H4 (cell line): ENCODE results near the gene EML2. TPM values are rescaled to one million over a fixed set of nuclear protein-coding genes. Genes with fewer than 3 reads are reported as not detected.
A peak's percentile ranks its signal among the peaks of the same experiment; 100 is the strongest.
"Not testable (repeated sequence)": the region's sequence is repeated elsewhere in the genome, so short reads cannot be mapped to it uniquely, and the experiment has no call there.

Experiments
- DNase-seq: peaks from one replicate; pipeline ENCODE4 v3.0.0-alpha.2; 2015; ENCODE audit warnings: low spot score
- total RNA-seq: library from RNA; depleted of rRNA; stranded (reverse); fragments of >200 nt; shearing (Covaris generic); gene quantifications from 2 replicates; pipeline ENCODE4 v1.2.3, GENCODE V29; 2014; rRNA removed

Gene EML2, protein sequence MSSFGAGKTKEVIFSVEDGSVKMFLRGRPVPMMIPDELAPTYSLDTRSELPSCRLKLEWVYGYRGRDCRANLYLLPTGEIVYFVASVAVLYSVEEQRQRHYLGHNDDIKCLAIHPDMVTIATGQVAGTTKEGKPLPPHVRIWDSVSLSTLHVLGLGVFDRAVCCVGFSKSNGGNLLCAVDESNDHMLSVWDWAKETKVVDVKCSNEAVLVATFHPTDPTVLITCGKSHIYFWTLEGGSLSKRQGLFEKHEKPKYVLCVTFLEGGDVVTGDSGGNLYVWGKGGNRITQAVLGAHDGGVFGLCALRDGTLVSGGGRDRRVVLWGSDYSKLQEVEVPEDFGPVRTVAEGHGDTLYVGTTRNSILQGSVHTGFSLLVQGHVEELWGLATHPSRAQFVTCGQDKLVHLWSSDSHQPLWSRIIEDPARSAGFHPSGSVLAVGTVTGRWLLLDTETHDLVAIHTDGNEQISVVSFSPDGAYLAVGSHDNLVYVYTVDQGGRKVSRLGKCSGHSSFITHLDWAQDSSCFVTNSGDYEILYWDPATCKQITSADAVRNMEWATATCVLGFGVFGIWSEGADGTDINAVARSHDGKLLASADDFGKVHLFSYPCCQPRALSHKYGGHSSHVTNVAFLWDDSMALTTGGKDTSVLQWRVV
- total RNA-seq = 5.1 and 11.7 TPM in 2 replicates

GRCh38 chr19:45638930-45639729 is at the start of gene EML2:
Gene EML2 (minus strand): TSS chr19:45639397. CDS start chr19:45639376, 21 bp downstream.
- DNase-seq = no peak

GRCh38 chr19:45687599-45687998 is 48.4 kb upstream of the EML2 start:
- no peak for DNase-seq

DNA sequence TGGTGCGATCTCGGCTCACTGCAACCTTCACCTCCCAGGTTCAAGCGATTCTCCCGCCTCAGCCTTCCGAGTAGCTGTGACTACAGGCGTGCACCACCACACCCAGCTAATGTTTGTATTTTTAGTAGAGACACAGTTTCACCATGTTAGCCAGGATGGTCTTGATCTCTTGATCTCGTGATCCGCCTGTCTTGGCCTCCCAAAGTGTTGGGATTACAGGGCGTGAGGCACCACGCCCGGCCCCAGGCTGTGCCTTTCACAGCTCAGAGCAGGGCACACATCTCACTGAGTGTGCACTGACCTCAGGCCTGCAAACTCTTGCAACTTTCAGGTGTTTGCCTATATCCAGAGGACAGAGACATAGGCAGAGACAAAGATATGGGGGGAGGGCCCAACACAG is 45.8 kb upstream of the EML2 start:
- not testable (repeated sequence) for DNase-seq

- no peak for DNase-seq
Measured at GRCh38 chr19:45682908-45683307, 43.7 kb upstream of the EML2 start.

DNA sequence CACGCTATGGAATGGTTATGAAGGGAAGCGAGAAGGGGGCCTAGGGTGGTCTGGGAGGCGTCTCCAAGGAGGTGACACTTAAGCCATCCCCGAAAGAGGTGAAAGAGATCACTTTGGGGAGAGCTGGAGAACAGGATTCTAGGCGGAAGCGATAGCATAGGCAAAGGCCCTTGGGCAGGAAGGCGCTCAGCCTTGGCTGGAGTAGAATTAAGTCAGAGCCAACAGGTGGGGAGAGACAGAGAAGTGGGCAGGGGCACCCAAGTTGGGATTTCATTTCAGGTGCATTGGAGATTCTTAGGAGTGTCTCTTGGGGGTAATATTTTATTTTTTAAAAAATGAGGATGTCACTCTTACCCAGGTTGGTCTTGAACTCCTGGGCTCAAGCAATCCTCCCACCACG is 42.9 kb upstream of the EML2 start:
- no peak for DNase-seq

DNA sequence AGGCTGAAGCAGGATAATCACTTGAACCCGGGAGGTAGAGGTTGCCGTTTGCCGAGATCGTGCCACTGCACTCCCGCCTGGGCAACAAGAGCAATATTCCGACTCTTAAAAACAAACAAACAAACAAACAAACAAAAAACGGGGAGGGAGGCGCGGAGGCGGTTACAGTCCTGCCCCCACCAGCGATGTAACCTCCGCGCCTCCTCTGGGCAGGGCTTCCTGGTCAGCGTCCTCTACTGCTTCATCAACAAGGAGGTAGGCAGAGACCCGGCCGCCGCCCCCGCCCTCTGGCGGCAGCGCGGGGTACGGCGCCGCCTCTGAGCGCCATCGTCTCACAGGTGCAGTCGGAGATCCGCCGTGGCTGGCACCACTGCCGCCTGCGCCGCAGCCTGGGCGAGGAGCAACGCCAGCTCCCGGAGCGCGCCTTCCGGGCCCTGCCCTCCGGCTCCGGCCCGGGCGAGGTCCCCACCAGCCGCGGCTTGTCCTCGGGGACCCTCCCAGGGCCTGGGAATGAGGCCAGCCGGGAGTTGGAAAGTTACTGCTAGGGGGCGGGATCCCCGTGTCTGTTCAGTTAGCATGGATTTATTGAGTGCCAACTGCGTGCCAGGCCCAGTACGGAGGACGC is 42.3 kb upstream of the EML2 start:
- DNase-seq = peak; percentile 63

GRCh38 chr19:45677351-45678230 is 38.4 kb upstream of the EML2 start:
- no peak for DNase-seq

DNA sequence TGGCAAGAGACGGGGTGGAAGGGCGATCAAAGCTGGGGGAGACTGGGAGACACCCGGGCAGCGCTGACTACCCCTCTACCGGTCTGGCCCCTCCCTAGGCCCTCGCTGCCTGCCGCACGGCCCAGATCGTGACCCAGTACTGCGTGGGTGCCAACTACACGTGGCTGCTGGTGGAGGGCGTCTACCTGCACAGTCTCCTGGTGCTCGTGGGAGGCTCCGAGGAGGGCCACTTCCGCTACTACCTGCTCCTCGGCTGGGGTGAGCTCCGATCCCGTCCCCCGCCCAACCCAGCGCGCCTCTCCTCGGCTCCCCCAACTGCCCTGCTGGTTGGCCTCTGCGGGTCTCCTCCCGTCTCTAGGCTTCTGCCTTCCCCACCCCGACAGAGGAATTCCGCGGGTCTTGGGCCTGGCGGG is 37.7 kb upstream of the EML2 start:
- no peak for DNase-seq

- DNase-seq = no peak
Measured at GRCh38 chr19:45674946-45675345, 35.7 kb upstream of the EML2 start.

DNA sequence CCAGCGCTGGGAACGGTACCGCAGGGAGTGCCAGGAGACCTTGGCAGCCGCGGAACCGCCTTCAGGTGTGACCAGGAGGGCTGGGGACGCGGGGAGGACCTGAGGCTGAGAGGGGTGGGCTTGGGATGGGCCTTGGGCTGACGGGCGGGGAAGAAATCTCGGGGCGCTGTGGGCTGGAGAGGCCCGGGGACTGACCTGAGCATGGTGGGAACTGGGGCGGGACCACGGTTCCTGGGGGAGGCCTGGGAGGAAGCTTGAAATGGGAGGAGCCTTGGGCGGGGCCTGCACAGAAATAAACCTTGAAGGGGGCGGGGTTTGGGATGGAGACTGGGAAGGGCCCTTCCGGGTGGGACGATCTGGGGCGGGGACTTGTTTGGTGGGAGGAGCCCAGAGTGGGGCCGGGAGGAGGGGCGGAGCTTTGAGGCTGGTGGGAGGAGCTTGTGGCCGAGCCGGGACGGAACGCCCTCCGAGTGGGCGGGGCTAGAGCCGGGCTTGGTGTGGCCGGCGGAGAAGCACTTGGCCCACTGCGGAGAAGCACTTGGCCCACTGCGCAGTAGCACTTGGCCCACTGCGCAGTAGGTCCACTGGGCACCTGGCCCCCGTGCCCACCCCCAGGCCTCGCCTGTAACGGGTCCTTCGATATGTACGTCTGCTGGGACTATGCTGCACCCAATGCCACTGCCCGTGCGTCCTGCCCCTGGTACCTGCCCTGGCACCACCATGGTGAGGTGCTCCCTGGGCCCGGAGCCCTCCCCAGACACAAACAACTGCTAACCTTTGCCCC is 31.7 kb upstream of the EML2 start:
- no peak for DNase-seq

DNA sequence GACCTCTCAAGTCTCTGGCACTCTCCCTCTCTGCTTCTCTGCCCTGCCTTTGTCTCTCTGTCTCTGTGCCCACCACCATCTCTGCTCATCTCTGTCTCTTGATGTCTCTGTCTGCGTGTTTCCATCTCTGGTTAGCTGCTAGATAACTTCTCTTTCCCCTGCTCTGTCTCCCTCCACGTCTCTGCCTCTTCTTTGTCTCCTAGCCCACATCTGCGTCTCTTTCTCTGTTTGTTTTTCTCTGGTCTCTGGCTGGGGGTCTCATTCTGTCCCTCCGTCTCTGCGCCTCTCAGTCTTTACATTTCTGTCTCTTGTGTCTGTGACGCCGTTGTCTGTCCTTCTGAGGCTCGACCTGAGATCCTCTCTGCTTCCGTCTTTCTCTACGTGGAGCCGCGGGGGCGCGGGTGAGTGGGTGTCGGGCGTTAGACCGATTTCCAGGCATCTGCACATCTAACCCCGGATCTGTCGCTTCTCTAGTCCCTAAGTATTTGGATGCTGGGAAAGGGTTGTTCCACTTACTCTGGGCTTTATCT is 29.2 kb upstream of the EML2 start:
- no peak for DNase-seq

- DNase-seq = peak; percentile 54
Measured at GRCh38 chr19:45667620-45668341, 28.6 kb upstream of the EML2 start, which contains the start of gene GIPR. Gene GIPR (plus strand): TSS chr19:45668221. CDS start chr19:45669521, 1,300 bp downstream.

GRCh38 chr19:45664575-45664974 is 25.4 kb upstream of the EML2 start:
- no peak for DNase-seq

- DNase-seq = no peak
Measured at GRCh38 chr19:45663800-45664199, 24.6 kb upstream of the EML2 start.

GRCh38 chr19:45660636-45661035 is 21.4 kb upstream of the EML2 start:
- DNase-seq = no peak

- DNase-seq = no peak
Measured at GRCh38 chr19:45659096-45659729, 20.0 kb upstream of the EML2 start.

- DNase-seq = no peak
Measured at GRCh38 chr19:45657520-45658167, 18.4 kb upstream of the EML2 start.

DNA sequence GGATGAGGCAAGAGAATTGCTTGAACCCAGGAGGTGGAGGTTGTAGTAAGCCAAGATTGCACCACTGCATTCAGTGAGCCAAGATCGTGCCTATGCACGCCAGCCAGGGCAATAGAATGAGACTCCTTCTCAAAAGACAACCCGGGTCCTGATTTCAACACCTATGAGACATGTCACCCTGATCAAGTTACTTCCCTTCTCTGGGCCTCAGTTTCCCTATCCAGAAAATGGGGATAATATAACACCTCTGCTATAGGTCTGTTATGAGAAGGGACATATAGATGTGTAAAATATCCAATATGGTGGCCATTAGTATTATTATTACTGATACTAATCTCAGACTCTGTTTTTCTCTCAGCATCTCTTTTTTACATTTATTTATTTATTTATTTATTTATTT is 15.9 kb upstream of the EML2 start:
- no peak for DNase-seq
